Aorta (tissue), 5 donors: Measurements from ENCODE around the gene CKLF. TPM values are rescaled to one million over a fixed set of nuclear protein-coding genes. Genes with fewer than 3 reads are reported as not detected.

Experiments used
- ATAC-seq: fragments of 200-7000 bp; cut with Tn5 transposase; one replicate; pipeline ENCODE4 v1.9.1; 2022; ENCODE audit warnings: moderate library complexity; ENCODE audit not compliant: low FRiP score
- DNase-seq, 2 donors: peaks; one replicate each; pipeline ENCODE4 v3.0.0-alpha.2; 2020
- H3K27ac ChIP-seq, 2 donors: one replicate each; pipeline ENCODE4 v1.5.1; 2013; ENCODE audit warnings: low read length in 2 of 2, mild to moderate bottlenecking in 2 of 2, moderate library complexity in 2 of 2, control low read depth in 1 of 2, inconsistent platforms in 1 of 2, low read depth in 1 of 2
- H3K27me3 ChIP-seq, 2 donors: one replicate each; pipeline ENCODE4 v1.6.1; 2013; ENCODE audit warnings: control low read depth in 1 of 2, low read length in 1 of 2, mild to moderate bottlenecking in 1 of 2, moderate library complexity in 1 of 2; ENCODE audit not compliant: insufficient read depth in 2 of 2, control insufficient read depth in 1 of 2
- H3K36me3 ChIP-seq, 2 donors: one replicate each; pipeline ENCODE4 v1.6.1; 2013; ENCODE audit warnings: control low read depth in 1 of 2, low read length in 1 of 2, mild to moderate bottlenecking in 1 of 2; ENCODE audit not compliant: insufficient read depth in 2 of 2, control insufficient read depth in 1 of 2
- H3K4me1 ChIP-seq, 2 donors: one replicate each; pipeline ENCODE4 v1.6.1; 2013; ENCODE audit warnings: low read length in 2 of 2, control low read depth in 1 of 2, mild to moderate bottlenecking in 1 of 2, moderate library complexity in 1 of 2; ENCODE audit not compliant: insufficient read depth in 2 of 2, control insufficient read depth in 1 of 2
- H3K4me3 ChIP-seq, 2 donors: one replicate each; pipeline ENCODE4 v1.5.1; 2013; ENCODE audit warnings: low read length in 2 of 2, control low read depth in 1 of 2, mild to moderate bottlenecking in 1 of 2
- H3K9me3 ChIP-seq: one replicate; pipeline ENCODE4 v1.6.1; 2013; ENCODE audit warnings: mild to moderate bottlenecking, low read length; ENCODE audit not compliant: control insufficient read depth
- WGBS, 2 donors: extraction: QIAGEN DNeasy Blood & Tissue Kit; methylation state at CpG; one replicate each; pipeline ENCODE4 v1.1.7; 2013; 5-methylcytosine and 5-hydroxymethylcytosine counted together
- intact Hi-C, 2 donors: fragments of 100-400 bp; cut with DNase I; formaldehyde crosslinking; loops; one replicate each; pipeline versions ENCODE4 v1.14.2 to v1.15.0; 2022
- polyA plus RNA-seq, 2 donors: library from polyadenylated mRNA; stranded (reverse); fragments of 200-250 nt; gene quantifications; one replicate each; pipeline ENCODE4 v1.2.3, GENCODE V29; 2013
- total RNA-seq, 2 donors: library from RNA; stranded (reverse); fragmentation: NEBNext Ultra II Directional; extraction: Animal tissue kit (Norgen Biotek cat#: 25700); gene quantifications; one replicate each; pipeline ENCODE4 v1.2.1, GENCODE V29; 2021
- donor health status: healthy with polysubstance abuse.
- donor health status: Bipolar disorder and iron deficiency.
- donor health status: DM: no; HTN: no; CAD: no.
- donor health status: DM: no; HTN: no; CAD: no.
- donor health status: DM: yes; HTN: yes; CAD: no.

CKLF gene
- total and polyA plus RNA-seq, 4 donors: 19.9 to 45.0 (median 33.9) TPM

DNA sequence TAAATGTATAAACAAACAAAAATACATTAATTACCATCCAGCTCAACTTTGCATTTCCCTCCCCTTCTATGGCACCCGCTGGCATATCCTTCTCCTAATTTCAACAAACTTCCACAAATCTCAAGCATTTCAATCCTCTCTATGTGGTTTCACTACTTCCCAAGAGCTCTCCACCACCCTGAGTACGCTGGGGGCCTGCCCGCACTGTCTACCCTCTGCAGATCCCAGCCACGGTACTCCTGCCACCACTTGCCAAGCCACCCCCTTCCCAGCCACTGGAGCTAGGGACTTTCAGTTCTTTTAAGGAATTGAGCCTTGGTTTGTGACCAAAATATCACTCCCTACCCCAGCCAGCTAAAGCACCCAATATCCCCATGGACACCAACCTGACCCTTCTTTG, 4.3 kb upstream of the CKLF start:
- Histone ChIP-seq H3K4me1 (peaks cover 0 to 3% of the 10 kb centered on the region in 2 donors), H3K27me3 (no peaks in the 10 kb centered on the region), H3K27ac (no peak overlapping the region), H3K4me3 (no peak overlapping the region), H3K36me3 (no peaks in the 10 kb centered on the region), H3K9me3 (no peaks in the 10 kb centered on the region)
- intact Hi-C loops: no loop called here
- 67 to 70% methylated on average over 4 of the region's 4 CpGs for WGBS, 2 donors
- no peak for DNase-seq
- no peak for ATAC-seq

DNA sequence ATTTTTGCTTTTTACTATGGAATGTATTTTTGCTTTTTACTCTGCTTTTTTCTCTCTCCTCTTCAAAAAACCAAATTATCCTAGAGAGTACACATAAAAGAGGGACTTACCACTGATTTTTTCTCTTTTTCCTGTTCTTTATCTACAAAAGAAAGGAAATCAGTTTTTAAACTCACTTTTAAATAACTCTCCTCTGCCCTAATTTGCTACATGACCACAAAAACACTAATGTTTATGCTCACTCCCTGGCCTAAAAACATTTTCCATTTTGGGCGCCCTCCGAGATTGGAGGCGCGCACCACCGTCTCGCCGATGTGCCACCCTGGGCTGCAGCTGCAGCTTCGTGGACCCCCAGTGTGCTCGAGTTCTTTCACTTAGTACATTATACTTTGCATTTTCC, 3.5 kb upstream of the CKLF start:
- intact Hi-C loops: no loop called here
- no peaks in the 10 kb centered on the region for H3K9me3 ChIP-seq
- DNase-seq (no peak), ATAC-seq (no peak)
- peak overlapping the region; percentile 67 to 90 for H3K4me3 ChIP-seq
- H3K4me1 ChIP-seq: peaks cover 0 to 3% of the 10 kb centered on the region in 2 donors
- H3K36me3 ChIP-seq: no peaks in the 10 kb centered on the region
- H3K27ac ChIP-seq: peak overlapping the region; percentile 53 to 95
- H3K27me3 ChIP-seq: no peaks in the 10 kb centered on the region
- WGBS, 2 donors: 17 to 18% methylated on average over 9 of the region's 9 CpGs

DNA sequence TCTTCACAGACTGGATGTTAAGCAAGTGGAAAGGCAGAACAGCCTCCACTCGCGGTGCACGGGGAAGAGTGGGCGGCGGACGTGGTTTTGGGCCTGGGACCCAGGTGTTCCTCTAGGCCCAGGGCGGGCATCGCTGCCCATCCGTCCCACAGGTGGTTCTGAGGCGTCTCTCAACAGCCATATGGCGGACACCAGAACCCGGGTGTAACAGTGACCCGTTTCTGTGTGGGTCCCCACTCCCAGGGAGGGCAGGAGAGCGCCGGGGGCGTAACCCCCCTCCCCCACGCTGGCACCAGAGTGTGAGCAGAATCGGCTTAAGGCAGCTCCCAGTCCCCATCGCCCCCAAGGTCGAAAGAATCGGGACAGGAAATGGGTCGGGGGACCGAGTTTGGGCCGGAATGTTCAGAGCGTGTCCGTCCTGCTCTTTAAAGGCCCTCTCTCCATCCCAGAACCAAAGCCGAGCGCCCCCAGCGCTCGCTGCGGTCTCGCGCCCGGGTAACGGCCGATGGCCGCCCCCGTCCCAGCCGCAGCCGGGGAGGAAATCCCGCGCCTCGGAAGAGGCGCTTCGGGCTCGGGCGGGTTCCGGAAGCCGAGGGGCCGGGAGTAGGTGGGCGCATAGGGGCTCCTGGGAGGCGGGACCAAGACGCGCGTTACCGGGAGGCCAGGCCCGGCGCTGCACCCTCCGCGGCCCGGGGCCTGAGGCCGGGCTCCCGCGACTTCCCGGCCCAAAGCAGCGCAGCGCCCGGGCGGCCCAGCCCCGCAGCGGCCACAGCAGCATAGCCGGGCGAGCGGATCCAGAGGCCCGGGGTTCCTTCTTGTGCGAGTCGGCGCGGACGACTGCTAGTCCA, 2.9 kb upstream of the CKLF start, which contains the start of gene TK2:
TSS of gene TK2 (minus strand) at position 839 of the 848 bp plus-strand sequence. CDS start at position 778, 61 bp downstream.
- ATAC-seq (peak; percentile 79), DNase-seq (peak; percentile 78 to 89)
- 1% methylated on average over 72 to 80 of the region's 80 CpGs for WGBS, 2 donors
- peak within 1 kb of the TSS; percentile 67 to 90 for H3K4me3 ChIP-seq
- no peaks in the 10 kb centered on the region for H3K27me3 ChIP-seq
- H3K4me1 ChIP-seq: peaks cover 1 to 3% of the 10 kb centered on the region in 2 donors
- H3K36me3 ChIP-seq: no peaks in the 10 kb centered on the region
- H3K9me3 ChIP-seq: no peaks in the 10 kb centered on the region
- intact Hi-C loops: loop anchor here in 1 of 2 donors (5.0 kb wide), 2 partner anchors 32 to 67 kb away; no protein-coding TSS in a partner anchor
- peak within 1 kb of the TSS; percentile 53 to 95 for H3K27ac ChIP-seq

DNA sequence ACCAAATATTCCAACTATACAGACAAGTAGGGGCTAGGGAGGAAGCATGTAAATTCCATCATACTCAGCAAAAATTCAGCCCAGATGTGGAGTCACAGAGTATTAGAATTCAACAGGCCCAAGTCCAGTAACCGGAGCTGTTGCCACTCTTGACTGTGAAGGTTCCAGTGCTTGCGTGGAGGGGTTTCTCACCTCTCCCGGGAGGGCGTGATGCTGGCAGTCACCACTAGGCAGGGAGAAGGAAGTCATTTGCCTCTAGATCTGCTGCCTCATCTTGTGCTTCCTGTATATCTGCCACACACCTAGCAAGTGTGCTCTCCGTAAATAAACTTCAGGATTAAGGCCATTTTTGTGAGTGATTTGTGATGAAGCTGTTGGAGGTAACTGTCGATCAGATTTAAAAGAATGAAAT, 1.0 kb upstream of the CKLF start:
- H3K4me3 ChIP-seq: no peak overlapping the region
- H3K27ac ChIP-seq: no peak overlapping the region
- H3K4me1 ChIP-seq: peaks cover 3 to 5% of the 10 kb centered on the region in 2 donors
- WGBS, 2 donors: 67 to 70% methylated on average over 6 of the region's 6 CpGs
- intact Hi-C loops: loop anchor here in 1 of 2 donors (5.0 kb wide), 2 partner anchors 34 to 69 kb away; no protein-coding TSS in a partner anchor
- no peaks in the 10 kb centered on the region for H3K36me3 ChIP-seq
- ATAC-seq: no peak
- no peaks in the 10 kb centered on the region for H3K9me3 ChIP-seq
- no peak for DNase-seq
- no peaks in the 10 kb centered on the region for H3K27me3 ChIP-seq

DNA sequence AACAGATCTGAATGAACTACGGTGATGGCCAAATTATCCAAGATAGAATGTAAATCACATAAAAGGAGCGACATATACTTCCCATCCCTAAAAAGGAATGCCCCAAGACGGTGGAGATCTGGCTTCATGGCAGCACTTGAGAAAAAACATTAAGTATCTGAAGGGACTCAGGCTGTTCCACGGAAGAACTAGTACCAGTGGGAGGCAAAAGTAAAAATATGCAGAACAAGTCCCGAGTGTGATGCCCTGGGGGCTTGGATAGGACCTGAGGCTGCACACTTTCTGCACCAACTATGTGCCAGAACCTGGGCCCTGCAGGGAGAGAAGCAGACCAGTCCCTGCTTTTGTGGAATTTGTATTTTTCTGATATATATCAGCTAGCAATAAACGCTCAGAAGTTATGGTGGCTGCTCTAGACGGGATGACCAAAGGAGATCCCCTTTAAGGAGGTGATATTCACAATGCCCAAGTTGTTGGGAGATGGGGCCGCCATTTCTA, 539 bp upstream of the CKLF start:
- peak overlapping the region in 1 of 2 donors; percentile 92 for H3K27ac ChIP-seq
- DNase-seq (no peak), ATAC-seq (no peak)
- intact Hi-C loops: loop anchor here in 1 of 2 donors (1.0 to 5.0 kb wide), 3 partner anchors 35 to 70 kb away; partner anchors contain the start of gene CMTM3
- peak overlapping the region; percentile 49 to 56 for H3K4me3 ChIP-seq
- no peaks in the 10 kb centered on the region for H3K27me3 ChIP-seq
- no peaks in the 10 kb centered on the region for H3K9me3 ChIP-seq
- 34 to 38% methylated on average over 8 of the region's 8 CpGs for whole genome bisulfite sequencing, 2 donors
- H3K36me3 ChIP-seq: no peaks in the 10 kb centered on the region
- H3K4me1 ChIP-seq: peaks cover 3 to 5% of the 10 kb centered on the region in 2 donors

DNA sequence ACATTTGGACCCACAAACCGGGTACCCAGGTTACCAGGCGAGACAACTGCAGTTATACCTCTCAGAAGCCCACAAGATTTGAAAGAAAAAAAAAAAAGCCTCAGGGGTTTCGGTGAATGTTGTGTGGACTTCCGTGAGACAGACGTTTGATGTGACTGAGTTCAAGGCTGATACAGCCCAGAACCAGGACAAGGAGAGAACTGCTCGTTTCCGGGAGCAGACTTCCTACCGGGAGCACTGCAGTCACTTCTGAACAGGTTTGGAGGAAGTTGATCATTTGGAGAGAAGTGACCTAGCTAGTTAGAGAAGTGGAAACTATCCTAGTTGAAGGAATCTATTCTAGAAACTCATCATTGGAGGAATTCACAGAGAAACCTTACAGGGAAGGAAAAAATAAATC, 847 bp downstream of the CKLF start:
- no peaks in the 10 kb centered on the region for H3K36me3 ChIP-seq
- H3K4me3 ChIP-seq: peak overlapping the region in 1 of 2 donors; percentile 64
- no peaks in the 10 kb centered on the region for H3K27me3 ChIP-seq
- H3K4me1 ChIP-seq: peaks cover 3 to 5% of the 10 kb centered on the region in 2 donors
- DNase-seq: no peak
- intact Hi-C loops: loop anchor here in 1 of 2 donors (5.0 kb wide), 2 partner anchors 36 to 71 kb away; no protein-coding TSS in a partner anchor
- H3K9me3 ChIP-seq: no peaks in the 10 kb centered on the region
- no peak overlapping the region for H3K27ac ChIP-seq
- WGBS, 2 donors: 30 to 39% methylated on average over 8 of the region's 8 CpGs
- no peak for ATAC-seq

DNA sequence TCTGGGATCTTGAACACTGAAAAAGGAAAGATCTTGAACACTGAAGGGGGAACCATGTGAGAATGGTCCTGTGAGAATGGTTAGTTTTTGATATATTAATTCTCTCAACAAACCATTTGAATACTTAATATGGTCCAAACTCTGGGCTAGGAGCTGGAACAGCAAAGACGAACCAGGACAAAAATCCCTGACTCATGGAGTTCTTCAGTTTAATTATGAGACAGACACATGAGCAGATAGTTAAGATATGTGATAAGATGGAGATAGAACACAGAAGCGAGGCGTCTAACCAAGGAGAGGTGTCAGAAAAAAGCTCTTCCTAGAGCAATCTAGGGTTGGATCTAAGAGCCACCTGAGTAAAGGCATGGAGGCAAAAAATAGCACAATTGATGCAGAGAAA, 1.6 kb downstream of the CKLF start:
- H3K4me1 ChIP-seq: peaks cover 3 to 5% of the 10 kb centered on the region in 2 donors
- intact Hi-C loops: loop anchor here in 1 of 2 donors (5.0 kb wide), 2 partner anchors 37 to 72 kb away; no protein-coding TSS in a partner anchor
- no peaks in the 10 kb centered on the region for H3K27me3 ChIP-seq
- ATAC-seq (no peak), DNase-seq (no peak)
- no peaks in the 10 kb centered on the region for H3K9me3 ChIP-seq
- WGBS, 2 donors: 91 to 92% methylated on average over 3 of the region's 3 CpGs
- H3K27ac ChIP-seq: no peak overlapping the region
- H3K4me3 ChIP-seq: no peak overlapping the region
- H3K36me3 ChIP-seq: no peaks in the 10 kb centered on the region

DNA sequence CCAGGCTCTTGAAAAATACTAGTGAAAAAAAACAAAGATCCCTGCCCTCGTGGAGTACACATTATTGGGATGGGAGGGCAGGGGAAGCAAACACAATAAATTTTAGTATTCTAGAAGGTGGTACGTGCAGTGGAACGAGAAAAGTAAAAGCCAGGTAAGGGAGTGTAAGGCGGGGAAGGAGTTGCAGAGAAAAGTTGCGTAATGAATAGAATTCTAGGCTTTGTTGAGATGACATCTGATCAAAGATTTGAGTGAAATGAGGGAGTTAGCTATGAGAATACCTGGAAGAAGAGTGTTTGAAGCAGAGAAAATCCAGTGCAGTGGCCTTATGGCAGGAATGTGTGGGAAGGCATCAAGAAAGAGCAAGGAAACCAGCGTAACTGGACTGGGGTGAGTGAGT, 2.1 kb downstream of the CKLF start:
- no peak overlapping the region for H3K4me3 ChIP-seq
- no peaks in the 10 kb centered on the region for H3K9me3 ChIP-seq
- ATAC-seq (no peak), DNase-seq (no peak)
- 89 to 90% methylated on average over 6 of the region's 6 CpGs for WGBS, 2 donors
- H3K27me3 ChIP-seq: no peaks in the 10 kb centered on the region
- no peak overlapping the region for H3K27ac ChIP-seq
- no peaks in the 10 kb centered on the region for H3K36me3 ChIP-seq
- H3K4me1 ChIP-seq: peaks cover 3 to 5% of the 10 kb centered on the region in 2 donors
- intact Hi-C loops: loop anchor here in 1 of 2 donors (5.0 kb wide), 2 partner anchors 37 to 72 kb away; no protein-coding TSS in a partner anchor
